Panc1 (cell line): ENCODE measurements around the gene ZNF580. TPM values are rescaled to one million over a fixed set of nuclear protein-coding genes. Genes with fewer than 3 reads are reported as not detected.

Source experiments
- ATAC-seq: fragments of 200-7000 bp; cut with Tn5 transposase; 2 replicates; pipeline ENCODE4 v1.9.1; 2020; ENCODE audit warnings: mild to moderate bottlenecking, moderate library complexity
- BruUV-seq: library from RNA; stranded (reverse); fragments of 400-500 nt; replicated peaks from 2 replicates; lab custom pipeline; 2021; lab: Mats Ljungman, UMichigan
- CTCF ChIA-PET: fragments of 300-600 bp; sonication (Branson Sonifier 250); formaldehyde crosslinking; loops from one replicate; lab custom pipeline; 2022; ENCODE audit warnings: antibody characterized with exemption; lab: Charles Lee
- POLR2A ChIA-PET: fragments of 300-600 bp; sonication (Branson Sonifier 250); formaldehyde crosslinking; loops from one replicate; lab custom pipeline; 2022; ENCODE audit warnings: antibody characterized with exemption; lab: Charles Lee
- DNase-seq: peaks from one replicate; pipeline ENCODE4 v3.0.0-alpha.2; 2010; ENCODE audit warnings: low read depth, low spot score
- H3K27ac ChIP-seq: 2 replicates; pipeline ENCODE4 v1.5.1; 2011; ENCODE audit warnings: mild to moderate bottlenecking, low read length, inconsistent platforms
- H3K27me3 ChIP-seq: fragments of 200-500 bp; sonication (Bioruptor generic); 2 replicates; pipeline ENCODE4 v1.6.0; 2014; ENCODE audit warnings: low read length, inconsistent platforms; ENCODE audit not compliant: control insufficient read depth, insufficient read depth
- H3K36me3 ChIP-seq: fragments of 200-500 bp; sonication (Bioruptor generic); 2 replicates; pipeline ENCODE4 v1.5.1; 2014; ENCODE audit warnings: inconsistent platforms, mild to moderate bottlenecking, low read length, moderate library complexity; ENCODE audit not compliant: control insufficient read depth, insufficient read depth
- H3K4me1 ChIP-seq: 2 replicates; pipeline ENCODE4 v1.5.1; 2011; ENCODE audit warnings: inconsistent platforms, mild to moderate bottlenecking, low read length, moderate library complexity; ENCODE audit not compliant: control insufficient read depth, insufficient read depth
- H3K4me3 ChIP-seq, 2 experiments: 2 replicates each; pipeline ENCODE4 v1.5.1; 2011 to 2012; ENCODE audit warnings: low read depth in 2 of 2, low read length in 2 of 2, mild to moderate bottlenecking in 2 of 2, inconsistent platforms in 1 of 2, moderate library complexity in 1 of 2
- H3K9me3 ChIP-seq: fragments of 200-500 bp; sonication (Bioruptor generic); 2 replicates; pipeline ENCODE4 v1.5.1; 2014; ENCODE audit warnings: low read depth, mild to moderate bottlenecking, inconsistent platforms, low read length, moderate library complexity; ENCODE audit not compliant: control insufficient read depth, insufficient read depth
- POLR2AphosphoS5 ChIP-seq: IDR thresholded peaks from 2 replicates; pipeline ENCODE4 v1.6.1; 2012; ENCODE audit warnings: mild to moderate bottlenecking, low read depth, low read length, moderate library complexity
- REST ChIP-seq, 2 experiments: IDR thresholded peaks; 2 replicates each; pipeline ENCODE4 v1.6.1; 2011 to 2012; ENCODE audit warnings: low read depth in 2 of 2, control low read depth in 1 of 2, low read length in 1 of 2, mild to moderate bottlenecking in 1 of 2, moderate library complexity in 1 of 2; ENCODE audit not compliant: insufficient read depth in 1 of 2
- SIN3A ChIP-seq: IDR thresholded peaks from 2 replicates; pipeline ENCODE4 v1.6.1; 2012; ENCODE audit warnings: low read depth, mild to moderate bottlenecking, low read length, moderate library complexity, borderline replicate concordance; ENCODE audit not compliant: insufficient read depth
- TCF7L2 ChIP-seq: IDR thresholded peaks from 2 replicates; pipeline ENCODE4 v1.6.1; 2011; ENCODE audit warnings: mild to moderate bottlenecking, low read depth, low read length, inconsistent platforms
- in situ Hi-C: cut with HindIII; loops from 2 replicates; pipeline ENCODE4 v1.10.0; 2016; ENCODE audit warnings: low sequenced_read_pairs, low pct_unique_long_range_greater_than_20kb
- intact Hi-C: fragments of 100-400 bp; cut with micrococcal nuclease; formaldehyde crosslinking; loops from one replicate; pipeline ENCODE4 v1.10.0; 2022; ENCODE audit not compliant: unreplicated experiment
- total RNA-seq: library from RNA; stranded (reverse); gene quantifications from one replicate; pipeline ENCODE4 v1.2.1, GENCODE V29; 2021; ENCODE audit not compliant: unreplicated experiment
- TF ChIP-seq, protein P1 (sequence below): fragments of 450-650 bp; IDR thresholded peaks from 2 replicates; pipeline ENCODE4 v1.5.1; 2017; ENCODE audit warnings: mild to moderate bottlenecking

The ZNF580 gene
- total RNA-seq, 1 experiment from 2014 or later: 58.0 TPM

DNA sequence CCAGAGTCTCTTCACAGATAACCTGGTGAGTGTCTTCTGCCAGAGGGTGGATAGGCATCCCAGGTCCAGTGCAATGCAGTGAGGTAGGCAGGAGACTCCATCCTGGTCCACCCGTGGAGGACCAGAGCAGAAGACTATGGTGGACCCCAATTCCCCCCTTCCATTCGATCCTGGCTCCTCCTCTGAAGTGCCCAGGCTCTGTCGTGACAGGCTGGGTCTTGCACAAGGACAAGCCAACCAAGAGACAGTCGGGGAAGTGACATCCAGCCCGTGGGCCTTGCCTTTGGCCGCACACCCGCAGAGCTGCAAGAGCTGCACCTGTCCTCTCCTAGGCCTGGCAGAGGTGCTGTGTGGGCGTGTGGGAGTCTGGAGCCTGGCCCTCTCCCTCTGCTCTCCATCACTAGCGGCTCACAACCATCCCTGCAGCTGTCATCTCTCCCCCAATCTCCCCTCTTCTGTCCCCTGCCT, 19.6 kb upstream of the ZNF580 start:
- Histone ChIP-seq H3K27ac (no peak overlapping the region), H3K27me3 (no peaks in the 10 kb centered on the region), H3K4me3 (no peak overlapping the region), H3K36me3 (no peaks in the 10 kb centered on the region), H3K9me3 (no peaks in the 10 kb centered on the region), H3K4me1 (0 out of 2 replicates have a peak, but pooled peaks cover 3% of the 10 kb centered on the region)
- ChIA-PET CTCF (no interaction called here), POLR2A (no interaction called here)
- no peak for DNase-seq
- intact Hi-C loops: no loop called here
- no peak for ATAC-seq
- BruUV-seq: TSS peak; percentile 65
- TF ChIP-seq, protein P1, sequence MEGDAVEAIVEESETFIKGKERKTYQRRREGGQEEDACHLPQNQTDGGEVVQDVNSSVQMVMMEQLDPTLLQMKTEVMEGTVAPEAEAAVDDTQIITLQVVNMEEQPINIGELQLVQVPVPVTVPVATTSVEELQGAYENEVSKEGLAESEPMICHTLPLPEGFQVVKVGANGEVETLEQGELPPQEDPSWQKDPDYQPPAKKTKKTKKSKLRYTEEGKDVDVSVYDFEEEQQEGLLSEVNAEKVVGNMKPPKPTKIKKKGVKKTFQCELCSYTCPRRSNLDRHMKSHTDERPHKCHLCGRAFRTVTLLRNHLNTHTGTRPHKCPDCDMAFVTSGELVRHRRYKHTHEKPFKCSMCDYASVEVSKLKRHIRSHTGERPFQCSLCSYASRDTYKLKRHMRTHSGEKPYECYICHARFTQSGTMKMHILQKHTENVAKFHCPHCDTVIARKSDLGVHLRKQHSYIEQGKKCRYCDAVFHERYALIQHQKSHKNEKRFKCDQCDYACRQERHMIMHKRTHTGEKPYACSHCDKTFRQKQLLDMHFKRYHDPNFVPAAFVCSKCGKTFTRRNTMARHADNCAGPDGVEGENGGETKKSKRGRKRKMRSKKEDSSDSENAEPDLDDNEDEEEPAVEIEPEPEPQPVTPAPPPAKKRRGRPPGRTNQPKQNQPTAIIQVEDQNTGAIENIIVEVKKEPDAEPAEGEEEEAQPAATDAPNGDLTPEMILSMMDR: no peak
- TF ChIP-seq POLR2AphosphoS5 (no peak), TCF7L2 (no peak)
- in situ Hi-C loops: no loop called here

- POLR2A ChIA-PET: no interaction called here
Observed at GRCh38 chr19:55621673-55622231, 19.1 kb upstream of the ZNF580 start.

More at GRCh38 chr19:55621673-55622231, 19.1 kb upstream of the ZNF580 start:
- no peaks in the 10 kb centered on the region for H3K9me3 ChIP-seq
- H3K4me3 ChIP-seq: no peak overlapping the region
- H3K27me3 ChIP-seq: no peaks in the 10 kb centered on the region
- intact Hi-C loops: no loop called here
- no peak overlapping the region for H3K27ac ChIP-seq
- no TSS peak for BruUV-seq
- ATAC-seq: no peak
- CTCF ChIA-PET: no interaction called here
- H3K4me1 ChIP-seq: 0 out of 2 replicates have a peak, but pooled peaks cover 3% of the 10 kb centered on the region
- TF ChIP-seq SIN3A: no peak
- no peak for TF ChIP-seq REST (IDR thresholded peaks at IDR 0.05; ENCODE audit: insufficient read depth in 1 of 2, low read depth in 2 of 2, low read length in 1 of 2)
- no peak for TF ChIP-seq POLR2AphosphoS5
- TF ChIP-seq, protein P1: no peak
- TF ChIP-seq TCF7L2: no peak
- in situ Hi-C loops: no loop called here
- no peaks in the 10 kb centered on the region for H3K36me3 ChIP-seq
- DNase-seq: no peak
